IMR-90 (cell line): ENCODE data around the gene RNGTT. TPM values are rescaled to one million over a fixed set of nuclear protein-coding genes. Genes with fewer than 3 reads are reported as not detected.

Source experiments
- ATAC-seq: fragments of 200-7000 bp; cut with Tn5 transposase; 2 replicates; pipeline ENCODE4 v1.9.1; 2020; ENCODE audit warnings: low read depth, mild to moderate bottlenecking, moderate library complexity
- BruUV-seq: library from RNA; stranded (reverse); fragments of 400-500 nt; replicated peaks from 2 replicates; lab custom pipeline; 2021; lab: Mats Ljungman, UMichigan
- CTCF ChIA-PET: fragments of 300-600 bp; formaldehyde crosslinking; extraction: SDS; loops from one replicate; lab custom pipeline; 2021; ENCODE audit warnings: antibody characterized with exemption; lab: Yijun Ruan, JAX
- POLR2A ChIA-PET: fragments of 300-600 bp; sonication (Branson Sonifier 250); formaldehyde crosslinking; loops from one replicate; lab custom pipeline; 2022; ENCODE audit warnings: antibody characterized with exemption; ENCODE audit not compliant: unreplicated experiment; lab: Charles Lee
- DNase-seq: peaks from one replicate; pipeline ENCODE4 v3.0.0; 2013
- H2AFZ ChIP-seq: replicated peaks from 2 replicates; pipeline ENCODE3; 2013; ENCODE audit warnings: low read length, mild to moderate bottlenecking; ENCODE audit not compliant: poor library complexity
- H2AK5ac ChIP-seq: 2 replicates; pipeline ENCODE4 v1.6.1; 2013; ENCODE audit warnings: low read depth, low read length, inconsistent platforms
- H2AK9ac ChIP-seq: replicated peaks from 2 replicates; pipeline ENCODE3; 2013; ENCODE audit warnings: mild to moderate bottlenecking, low read depth, low read length, moderate library complexity; ENCODE audit not compliant: poor library complexity
- H2BK120ac ChIP-seq: 2 replicates; pipeline ENCODE4 v1.6.1; 2013; ENCODE audit warnings: low read depth, low read length, inconsistent platforms
- H2BK15ac ChIP-seq: 3 replicates; pipeline ENCODE4 v1.6.1; 2013; ENCODE audit warnings: low read depth, low read length, inconsistent platforms
- H2BK20ac ChIP-seq: 2 replicates; pipeline ENCODE4 v1.6.1; 2013; ENCODE audit warnings: low read depth, mild to moderate bottlenecking, inconsistent platforms, low read length, moderate library complexity
- H2BK5ac ChIP-seq: 2 replicates; pipeline ENCODE4 v1.6.1; 2013; ENCODE audit warnings: mild to moderate bottlenecking, low read depth, low read length, inconsistent platforms; ENCODE audit not compliant: poor library complexity, severe bottlenecking
- H3K14ac ChIP-seq: replicated peaks from 2 replicates; pipeline ENCODE4 v1.6.1; 2013; ENCODE audit warnings: low read depth, low read length, inconsistent platforms
- H3K18ac ChIP-seq: 2 replicates; pipeline ENCODE4 v1.6.1; 2013; ENCODE audit warnings: low read depth, low read length, control low read depth
- H3K23ac ChIP-seq: 2 replicates; pipeline ENCODE4 v1.6.1; 2013; ENCODE audit warnings: low read depth, low read length, inconsistent platforms
- H3K27ac ChIP-seq: 2 replicates; pipeline ENCODE4 v1.5.1; 2013; ENCODE audit warnings: mild to moderate bottlenecking, control low read depth, low read length; ENCODE audit not compliant: insufficient read depth
- H3K27me3 ChIP-seq: 2 replicates; pipeline ENCODE4 v1.6.1; 2013; ENCODE audit warnings: low read length; ENCODE audit not compliant: control insufficient read depth, insufficient read depth
- H3K36me3 ChIP-seq: 2 replicates; pipeline ENCODE4 v1.6.1; 2013; ENCODE audit warnings: low read length, mixed read lengths; ENCODE audit not compliant: control insufficient read depth, insufficient read depth
- H3K4ac ChIP-seq: 2 replicates; pipeline ENCODE4 v1.6.1; 2013; ENCODE audit warnings: low read depth, low read length, inconsistent platforms
- H3K4me1 ChIP-seq: 2 replicates; pipeline ENCODE4 v1.6.1; 2013; ENCODE audit warnings: low read length, mixed read lengths; ENCODE audit not compliant: control insufficient read depth, insufficient read depth
- H3K4me2 ChIP-seq: 2 replicates; pipeline ENCODE4 v1.6.1; 2013; ENCODE audit warnings: low read depth, mild to moderate bottlenecking, control low read depth, low read length, moderate library complexity
- H3K4me3 ChIP-seq: 2 replicates; pipeline ENCODE4 v1.5.1; 2013; ENCODE audit warnings: low read depth, mild to moderate bottlenecking, control low read depth, low read length, moderate library complexity; ENCODE audit not compliant: insufficient read depth
- H3K56ac ChIP-seq: 2 replicates; pipeline ENCODE4 v1.6.1; 2013; ENCODE audit warnings: low read length, inconsistent platforms; ENCODE audit not compliant: insufficient read depth; ENCODE audit errors: extremely low read depth
- H3K79me1 ChIP-seq, 2 experiments: 2 replicates each; pipeline ENCODE4 v1.6.1; 2013; ENCODE audit warnings: low read length in 2 of 2, inconsistent platforms in 1 of 2, low read depth in 1 of 2
- H3K9ac ChIP-seq: 2 replicates; pipeline ENCODE4 v1.6.1; 2013; ENCODE audit warnings: low read depth, low read length, control low read depth
- H3K9me1 ChIP-seq: 2 replicates; pipeline ENCODE4 v1.6.1; 2013; ENCODE audit warnings: low read length, inconsistent platforms; ENCODE audit not compliant: insufficient read depth
- H3K9me3 ChIP-seq: 2 replicates; pipeline ENCODE4 v1.6.1; 2013; ENCODE audit warnings: low read length; ENCODE audit not compliant: control insufficient read depth, insufficient read depth
- H4K20me1 ChIP-seq: 2 replicates; pipeline ENCODE4 v1.6.1; 2013; ENCODE audit warnings: low read length, inconsistent platforms; ENCODE audit not compliant: insufficient read depth
- H4K5ac ChIP-seq: 2 replicates; pipeline ENCODE4 v1.6.1; 2013; ENCODE audit warnings: mild to moderate bottlenecking, low read depth, low read length, control low read depth
- H4K8ac ChIP-seq, 2 experiments: 2 replicates each; pipeline ENCODE4 v1.6.1; 2013; ENCODE audit warnings: low read depth in 2 of 2, low read length in 2 of 2, control low read depth in 1 of 2, inconsistent platforms in 1 of 2
- H4K91ac ChIP-seq: 2 replicates; pipeline ENCODE4 v1.6.1; 2013; ENCODE audit warnings: low read depth, low read length, inconsistent platforms; ENCODE audit not compliant: insufficient read depth
- BHLHE40 ChIP-seq: fragments of 150-350 bp; IDR thresholded peaks from 2 replicates; pipeline ENCODE4 v1.6.1; 2016; ENCODE audit warnings: mild to moderate bottlenecking, low read depth, low read length
- CEBPB ChIP-seq: IDR thresholded peaks from 2 replicates; pipeline ENCODE4 v1.6.1; 2012; ENCODE audit warnings: low read depth, low read length, improper control_type of control experiment
- FOS ChIP-seq: fragments of 150-350 bp; IDR thresholded peaks from 2 replicates; pipeline ENCODE4 v1.6.1; 2016; ENCODE audit warnings: low read depth, low read length
- MAFK ChIP-seq: IDR thresholded peaks from 2 replicates; pipeline ENCODE4 v1.6.1; 2012; ENCODE audit warnings: low read depth, low read length, improper control_type of control experiment
- MAZ ChIP-seq: IDR thresholded peaks from 2 replicates; pipeline ENCODE4 v1.6.1; 2012; ENCODE audit warnings: low read depth, mild to moderate bottlenecking, low read length, improper control_type of control experiment, moderate library complexity, borderline replicate concordance
- POLR2A ChIP-seq: IDR thresholded peaks from 2 replicates; pipeline ENCODE4 v1.6.1; 2012; ENCODE audit warnings: mild to moderate bottlenecking, low read depth, low read length
- RAD21 ChIP-seq: IDR thresholded peaks from 2 replicates; pipeline ENCODE4 v1.6.1; 2012; ENCODE audit warnings: low read length, improper control_type of control experiment
- RCOR1 ChIP-seq: IDR thresholded peaks from 2 replicates; pipeline ENCODE4 v1.6.1; 2012; ENCODE audit warnings: mild to moderate bottlenecking, low read length, improper control_type of control experiment; ENCODE audit not compliant: insufficient replicate concordance
- WGBS, 2 experiments: methylation state at CpG; one replicate each; pipeline versions ENCODE4 v1.1.5 to v1.1.7; 2013; ENCODE audit warnings: missing lambda C conversion rate in 2 of 2; ENCODE audit not compliant: insufficient read length in 1 of 2; ENCODE audit errors: extremely low coverage in 2 of 2; 5-methylcytosine and 5-hydroxymethylcytosine counted together
- dilution Hi-C: fragments of 300-500 bp; cut with HindIII; formaldehyde crosslinking; loops from one replicate; pipeline ENCODE4 v1.14.3; 2018; ENCODE audit warnings: low sequenced_read_pairs; ENCODE audit not compliant: unreplicated experiment
- in situ Hi-C: fragments of 300-500 bp; cut with MboI; formaldehyde crosslinking; loops from 3 replicates; pipeline ENCODE4 v1.14.3; 2019; ENCODE audit warnings: low sequenced_read_pairs, inconsistent platforms, mixed read lengths
- intact Hi-C: fragments of 100-400 bp; cut with micrococcal nuclease; formaldehyde crosslinking; loops from 2 replicates; pipeline ENCODE4 v1.10.0; 2022
- polyA plus RNA-seq, 3 experiments: library from polyadenylated mRNA; depleted of rRNA; stranded (reverse); fragments of >200 nt; gene quantifications; 2 replicates each; pipeline ENCODE4 v1.2.3, GENCODE V29; 2012; ENCODE audit warnings: low replicate concordance in 1 of 3
- total RNA-seq: library from RNA; depleted of rRNA; stranded (reverse); fragments of >200 nt; gene quantifications from 2 replicates; pipeline ENCODE4 v1.2.3, GENCODE V29; 2012
- TF ChIP-seq, protein P1 (sequence below): fragments of 150-350 bp; IDR thresholded peaks from 2 replicates; pipeline ENCODE4 v1.6.1; 2017; ENCODE audit warnings: mild to moderate bottlenecking, antibody characterized with exemption, low read length, low read depth
- TF ChIP-seq, protein P2 (sequence below): fragments of 150-350 bp; IDR thresholded peaks from 2 replicates; pipeline ENCODE4 v1.6.1; 2016; ENCODE audit warnings: low read depth, mild to moderate bottlenecking, low read length, moderate library complexity, borderline replicate concordance

RNGTT gene
- total and polyA plus RNA-seq, 2 of the 4 experiments (the other 2 are of a cell fraction): 5.4 to 21.7 TPM

DNA sequence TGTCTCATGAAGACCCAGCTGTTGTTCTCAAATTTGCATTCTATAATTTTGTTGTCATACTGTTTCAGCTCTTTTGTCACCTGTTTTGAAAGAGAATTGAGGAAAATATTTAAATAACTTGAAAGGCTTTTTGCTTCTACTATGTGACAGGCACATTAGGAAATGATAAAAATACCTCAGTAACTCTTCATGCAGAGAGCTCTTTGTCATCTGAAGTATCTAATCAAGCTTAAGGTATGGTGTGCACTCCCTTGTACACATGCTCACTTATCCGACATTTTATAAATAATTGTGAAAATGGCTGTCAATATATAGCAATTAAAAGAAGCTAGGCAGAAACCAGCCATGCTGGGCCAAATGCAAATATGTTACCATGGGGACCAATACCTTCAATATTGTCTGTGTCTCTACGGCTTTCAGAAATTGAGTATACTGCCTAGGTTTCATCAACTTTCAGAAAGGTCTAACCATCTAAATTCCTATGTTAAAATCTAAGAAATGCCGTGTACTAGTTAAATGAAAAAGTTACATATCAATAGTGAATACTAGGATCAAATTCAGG is 349.0 kb downstream of the RNGTT start:
- H3K9me3 ChIP-seq: no peaks in the 10 kb centered on the region
- H3K79me1 ChIP-seq: no peaks in the 10 kb centered on the region
- CTCF ChIA-PET: interaction anchor here (1.4 kb wide), 1 partner anchor 15 kb away, joined by 3 read pairs; no protein-coding TSS in a partner anchor
- no peaks in the 10 kb centered on the region for H3K4me1 ChIP-seq
- H3K56ac ChIP-seq: no peak overlapping the region
- no CpG with 5 or more reads among the region's 3 CpGs for WGBS, 2 experiments
- H2BK20ac ChIP-seq: no peak overlapping the region
- H3K36me3 ChIP-seq: peaks cover 2% of the 10 kb centered on the region; the same call in 1 of the 2 replicates
- H2BK5ac ChIP-seq: no peak overlapping the region
- DNase-seq (no peak), ATAC-seq (no peak)
- no peak overlapping the region for H3K27ac ChIP-seq
- TF ChIP-seq, protein P1, sequence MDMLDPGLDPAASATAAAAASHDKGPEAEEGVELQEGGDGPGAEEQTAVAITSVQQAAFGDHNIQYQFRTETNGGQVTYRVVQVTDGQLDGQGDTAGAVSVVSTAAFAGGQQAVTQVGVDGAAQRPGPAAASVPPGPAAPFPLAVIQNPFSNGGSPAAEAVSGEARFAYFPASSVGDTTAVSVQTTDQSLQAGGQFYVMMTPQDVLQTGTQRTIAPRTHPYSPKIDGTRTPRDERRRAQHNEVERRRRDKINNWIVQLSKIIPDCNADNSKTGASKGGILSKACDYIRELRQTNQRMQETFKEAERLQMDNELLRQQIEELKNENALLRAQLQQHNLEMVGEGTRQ: no peak
- TF ChIP-seq BHLHE40: no peak
- no peak for TF ChIP-seq CEBPB
- TF ChIP-seq, protein P2, sequence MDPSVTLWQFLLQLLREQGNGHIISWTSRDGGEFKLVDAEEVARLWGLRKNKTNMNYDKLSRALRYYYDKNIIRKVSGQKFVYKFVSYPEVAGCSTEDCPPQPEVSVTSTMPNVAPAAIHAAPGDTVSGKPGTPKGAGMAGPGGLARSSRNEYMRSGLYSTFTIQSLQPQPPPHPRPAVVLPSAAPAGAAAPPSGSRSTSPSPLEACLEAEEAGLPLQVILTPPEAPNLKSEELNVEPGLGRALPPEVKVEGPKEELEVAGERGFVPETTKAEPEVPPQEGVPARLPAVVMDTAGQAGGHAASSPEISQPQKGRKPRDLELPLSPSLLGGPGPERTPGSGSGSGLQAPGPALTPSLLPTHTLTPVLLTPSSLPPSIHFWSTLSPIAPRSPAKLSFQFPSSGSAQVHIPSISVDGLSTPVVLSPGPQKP: no peak
- no peak for TF ChIP-seq RAD21
- TF ChIP-seq POLR2A: no peak
- TF ChIP-seq MAFK: no peak
- TF ChIP-seq MAZ: no peak
- TF ChIP-seq RCOR1: no peak
- TF ChIP-seq FOS: no peak
- intact Hi-C loops (no loop called here), in situ Hi-C loops (no loop called here), dilution Hi-C loops (no loop called here)
- no peak overlapping the region for H3K23ac ChIP-seq
- H3K4me2 ChIP-seq: no peak overlapping the region
- H2AK9ac ChIP-seq: no peak overlapping the region
- H2BK120ac ChIP-seq: no peak overlapping the region
- H3K4me3 ChIP-seq: no peak overlapping the region
- no peak overlapping the region for H3K4ac ChIP-seq
- POLR2A ChIA-PET: no interaction called here
- no peak overlapping the region for H4K5ac ChIP-seq
- H3K18ac ChIP-seq: no peak overlapping the region
- no peak overlapping the region for H2AK5ac ChIP-seq
- H4K8ac ChIP-seq: no peak overlapping the region
- no peak overlapping the region for H2BK15ac ChIP-seq
- no peak overlapping the region for H2AFZ ChIP-seq
- no peaks in the 10 kb centered on the region for H3K27me3 ChIP-seq
- H3K14ac ChIP-seq: no peak overlapping the region
- H3K9ac ChIP-seq: no peak overlapping the region
- H3K9me1 ChIP-seq: no peaks in the 10 kb centered on the region
- H4K91ac ChIP-seq: no peak overlapping the region
- H4K20me1 ChIP-seq: no peaks in the 10 kb centered on the region
- BruUV-seq: no TSS peak
